ENCODE results near the gene TUT4. TPM values are rescaled to one million over a fixed set of nuclear protein-coding genes. Genes with fewer than 3 reads are reported as not detected.

TUT4 gene
- total RNA-seq, 1 donor from 2014 or later, result 139 TPM

- H3K27ac Mint-ChIP-seq, result no peak overlapping the region
- no peaks in the 10 kb centered on the region for H3K36me3 Mint-ChIP-seq (ENCODE audit: insufficient read depth)
- no peak for DNase-seq (ENCODE audit: low spot score, unreplicated experiment)
- no peaks in the 10 kb centered on the region for H3K27me3 Mint-ChIP-seq
- H3K4me3 Mint-ChIP-seq (ENCODE audit: low read depth), result no peak overlapping the region
- peaks cover 3% of the 10 kb centered on the region for H3K9me3 Mint-ChIP-seq (ENCODE audit: low read depth)
- no peak for TF ChIP-seq CTCF (IDR thresholded peaks at IDR 0.05; ENCODE audit: unreplicated experiment)
- H3K4me1 Mint-ChIP-seq (ENCODE audit: low read depth), result peaks cover 4% of the 10 kb centered on the region
These were observed 7.0 kb upstream of the TUT4 start for GRCh38 chr1:52559875-52560274.

GRCh38 chr1:52558941-52559340 lies 6.0 kb upstream of the TUT4 start:
- H3K36me3 Mint-ChIP-seq (ENCODE audit: insufficient read depth), result no peaks in the 10 kb centered on the region
- H3K27ac Mint-ChIP-seq, result no peak overlapping the region
- H3K4me1 Mint-ChIP-seq (ENCODE audit: low read depth), result peaks cover 13% of the 10 kb centered on the region
- TF ChIP-seq CTCF (IDR thresholded peaks at IDR 0.05; ENCODE audit: unreplicated experiment), result no peak
- no peak for DNase-seq (ENCODE audit: low spot score, unreplicated experiment)
- no peak overlapping the region for H3K4me3 Mint-ChIP-seq (ENCODE audit: low read depth)
- no peaks in the 10 kb centered on the region for H3K27me3 Mint-ChIP-seq
- H3K9me3 Mint-ChIP-seq (ENCODE audit: low read depth), result peaks cover 3% of the 10 kb centered on the region

- Mint-ChIP-seq H3K27me3 (no peaks in the 10 kb centered on the region), H3K36me3 (ENCODE audit: insufficient read depth) (no peaks in the 10 kb centered on the region), H3K4me3 (ENCODE audit: low read depth) (no peak overlapping the region), H3K27ac (no peak overlapping the region), H3K4me1 (ENCODE audit: low read depth) (peaks cover 14% of the 10 kb centered on the region), H3K9me3 (ENCODE audit: low read depth) (peaks cover 3% of the 10 kb centered on the region)
- no peak for DNase-seq (ENCODE audit: low spot score, unreplicated experiment)
- TF ChIP-seq CTCF (IDR thresholded peaks at IDR 0.05; ENCODE audit: unreplicated experiment), result no peak
These were observed 3.9 kb upstream of the TUT4 start for GRCh38 chr1:52556641-52557360.

GRCh38 chr1:52554756-52555155 lies 1.9 kb upstream of the TUT4 start:
- Mint-ChIP-seq H3K4me1 (ENCODE audit: low read depth) (peaks cover 19% of the 10 kb centered on the region), H3K4me3 (ENCODE audit: low read depth) (peak overlapping the region; percentile 78), H3K27me3 (no peaks in the 10 kb centered on the region), H3K36me3 (ENCODE audit: insufficient read depth) (no peaks in the 10 kb centered on the region), H3K9me3 (ENCODE audit: low read depth) (no peaks in the 10 kb centered on the region), H3K27ac (peak overlapping the region; percentile 96)
- TF ChIP-seq CTCF (IDR thresholded peaks at IDR 0.05; ENCODE audit: unreplicated experiment), result no peak
- no peak for DNase-seq (ENCODE audit: low spot score, unreplicated experiment)

- H3K4me1 Mint-ChIP-seq (ENCODE audit: low read depth), result peaks cover 22% of the 10 kb centered on the region
- no peak for TF ChIP-seq CTCF (IDR thresholded peaks at IDR 0.05; ENCODE audit: unreplicated experiment)
- no peaks in the 10 kb centered on the region for H3K9me3 Mint-ChIP-seq (ENCODE audit: low read depth)
- H3K27me3 Mint-ChIP-seq, result no peaks in the 10 kb centered on the region
- no peaks in the 10 kb centered on the region for H3K36me3 Mint-ChIP-seq (ENCODE audit: insufficient read depth)
- H3K4me3 Mint-ChIP-seq (ENCODE audit: low read depth), result peak overlapping the region; percentile 78
- DNase-seq (ENCODE audit: low spot score, unreplicated experiment), result no peak
- H3K27ac Mint-ChIP-seq, result peak overlapping the region; percentile 96
These were observed 1.4 kb upstream of the TUT4 start for GRCh38 chr1:52554267-52554640.

Data from progenitor cell of endocrine pancreas (in vitro differentiated cells).